ENCODE results near the gene RASAL1. TPM values are rescaled to one million over a fixed set of nuclear protein-coding genes. Genes with fewer than 3 reads are reported as not detected.
A peak's percentile ranks its signal among the peaks of the same experiment; 100 is the strongest.

Gene RASAL1
- total RNA-seq, 1 donor from 2014 or later = 1.4 TPM

DNA sequence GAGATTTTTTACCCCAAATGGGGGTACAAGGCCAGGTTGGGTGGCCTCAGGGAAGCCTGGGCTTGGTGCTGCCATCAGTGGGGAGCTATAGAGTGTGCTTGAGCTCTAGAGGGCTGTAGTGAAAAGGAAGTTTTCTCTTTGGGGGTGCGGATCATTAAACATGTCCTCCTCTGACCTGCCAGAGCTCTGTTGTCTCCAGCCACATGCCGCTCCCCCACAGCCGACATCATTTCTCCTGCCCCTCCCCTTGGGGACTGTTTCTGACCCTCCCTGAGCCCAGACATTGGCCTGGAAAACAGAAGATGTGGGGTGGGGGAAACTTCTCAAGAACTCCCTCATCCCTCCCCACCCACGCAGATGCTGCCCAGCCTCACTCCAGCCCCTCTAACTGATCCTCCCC lies 53.7 kb downstream of the RASAL1 start:
- Mint-ChIP-seq H3K4me1 (peaks cover 14% of the 10 kb centered on the region), H3K27ac (no peak overlapping the region), H3K36me3 (no peaks in the 10 kb centered on the region), H3K9me3 (no peaks in the 10 kb centered on the region), H3K4me3 (no peak overlapping the region), H3K27me3 (ENCODE audit: insufficient read depth, low read depth) (peaks cover 37% of the 10 kb centered on the region)
- H3K4me2 ChIP-seq = no peak overlapping the region
- no peaks in the 10 kb centered on the region for H3K36me3 ChIP-seq
- peaks cover 38% of the 10 kb centered on the region for H3K27me3 ChIP-seq
- TF ChIP-seq, protein P1, sequence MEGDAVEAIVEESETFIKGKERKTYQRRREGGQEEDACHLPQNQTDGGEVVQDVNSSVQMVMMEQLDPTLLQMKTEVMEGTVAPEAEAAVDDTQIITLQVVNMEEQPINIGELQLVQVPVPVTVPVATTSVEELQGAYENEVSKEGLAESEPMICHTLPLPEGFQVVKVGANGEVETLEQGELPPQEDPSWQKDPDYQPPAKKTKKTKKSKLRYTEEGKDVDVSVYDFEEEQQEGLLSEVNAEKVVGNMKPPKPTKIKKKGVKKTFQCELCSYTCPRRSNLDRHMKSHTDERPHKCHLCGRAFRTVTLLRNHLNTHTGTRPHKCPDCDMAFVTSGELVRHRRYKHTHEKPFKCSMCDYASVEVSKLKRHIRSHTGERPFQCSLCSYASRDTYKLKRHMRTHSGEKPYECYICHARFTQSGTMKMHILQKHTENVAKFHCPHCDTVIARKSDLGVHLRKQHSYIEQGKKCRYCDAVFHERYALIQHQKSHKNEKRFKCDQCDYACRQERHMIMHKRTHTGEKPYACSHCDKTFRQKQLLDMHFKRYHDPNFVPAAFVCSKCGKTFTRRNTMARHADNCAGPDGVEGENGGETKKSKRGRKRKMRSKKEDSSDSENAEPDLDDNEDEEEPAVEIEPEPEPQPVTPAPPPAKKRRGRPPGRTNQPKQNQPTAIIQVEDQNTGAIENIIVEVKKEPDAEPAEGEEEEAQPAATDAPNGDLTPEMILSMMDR (IDR thresholded peaks at IDR 0.05) = no peak
- no peak for TF ChIP-seq EZH2 (IDR thresholded peaks at IDR 0.05)
- TF ChIP-seq EZH2phosphoT487 (IDR thresholded peaks at IDR 0.05) = no peak
- H3K4me3 ChIP-seq = no peak overlapping the region
- H3K4me1 ChIP-seq = no peaks in the 10 kb centered on the region
- no peaks in the 10 kb centered on the region for H3F3A ChIP-seq (ENCODE audit: low read depth)
- no peak for DNase-seq (ENCODE audit: low spot score)
- no peak overlapping the region for H3K9ac ChIP-seq
- no peak overlapping the region for H2AFZ ChIP-seq (replicated peaks)
- H4K20me1 ChIP-seq (ENCODE audit: low read depth) = peaks cover 13% of the 10 kb centered on the region
- H3K9me3 ChIP-seq (ENCODE audit: low read depth) = no peaks in the 10 kb centered on the region
- no peak overlapping the region for H3K27ac ChIP-seq
- no peaks in the 10 kb centered on the region for H3K79me2 ChIP-seq (ENCODE audit: low read depth)

GRCh38 chr12:113077859-113078255 lies 57.7 kb downstream of the RASAL1 start:
- H3K79me2 ChIP-seq (ENCODE audit: low read depth) = no peaks in the 10 kb centered on the region
- H4K20me1 ChIP-seq (ENCODE audit: low read depth) = peaks cover 28% of the 10 kb centered on the region
- H3K4me2 ChIP-seq = peak overlapping the region; percentile 86
- no peaks in the 10 kb centered on the region for H3K36me3 ChIP-seq
- DNase-seq (ENCODE audit: low spot score) = peak; percentile 31
- TF ChIP-seq, protein P1 (IDR thresholded peaks at IDR 0.05) = no peak
- no peak for TF ChIP-seq EZH2 (IDR thresholded peaks at IDR 0.05)
- TF ChIP-seq EZH2phosphoT487 (IDR thresholded peaks at IDR 0.05) = no peak
- H3F3A ChIP-seq (ENCODE audit: low read depth) = no peaks in the 10 kb centered on the region
- no peaks in the 10 kb centered on the region for H3K9me3 ChIP-seq (ENCODE audit: low read depth)
- no peaks in the 10 kb centered on the region for H3K9me3 Mint-ChIP-seq
- no peaks in the 10 kb centered on the region for H3K36me3 Mint-ChIP-seq
- no peak overlapping the region for H2AFZ ChIP-seq (replicated peaks)
- peak overlapping the region; percentile 28 for H3K4me3 Mint-ChIP-seq
- H3K9ac ChIP-seq = no peak overlapping the region
- no peak overlapping the region for H3K27ac ChIP-seq
- peaks cover 51% of the 10 kb centered on the region for H3K27me3 Mint-ChIP-seq (ENCODE audit: insufficient read depth, low read depth)
- H3K27ac Mint-ChIP-seq = no peak overlapping the region
- no peaks in the 10 kb centered on the region for H3K4me1 ChIP-seq
- H3K27me3 ChIP-seq = peaks cover 65% of the 10 kb centered on the region
- peaks cover 15% of the 10 kb centered on the region for H3K4me1 Mint-ChIP-seq
- peak overlapping the region; percentile 49 for H3K4me3 ChIP-seq

GRCh38 chr12:113077057-113077858 lies 58.3 kb downstream of the RASAL1 start:
- Mint-ChIP-seq H3K36me3 (no peaks in the 10 kb centered on the region), H3K27me3 (ENCODE audit: insufficient read depth, low read depth) (peaks cover 51% of the 10 kb centered on the region), H3K4me3 (no peak overlapping the region), H3K27ac (no peak overlapping the region), H3K4me1 (peaks cover 15% of the 10 kb centered on the region), H3K9me3 (no peaks in the 10 kb centered on the region)
- no peaks in the 10 kb centered on the region for H3K79me2 ChIP-seq (ENCODE audit: low read depth)
- TF ChIP-seq EZH2 (IDR thresholded peaks at IDR 0.05) = peak; percentile 92
- TF ChIP-seq EZH2phosphoT487 (IDR thresholded peaks at IDR 0.05) = peak; percentile 82
- TF ChIP-seq, protein P1 (IDR thresholded peaks at IDR 0.05) = no peak
- DNase-seq (ENCODE audit: low spot score) = peak; percentile 34
- peak overlapping the region; percentile 86 for H3K4me2 ChIP-seq
- no peak overlapping the region for H3K9ac ChIP-seq
- H4K20me1 ChIP-seq (ENCODE audit: low read depth) = peaks cover 29% of the 10 kb centered on the region
- no peaks in the 10 kb centered on the region for H3F3A ChIP-seq (ENCODE audit: low read depth)
- H3K9me3 ChIP-seq (ENCODE audit: low read depth) = no peaks in the 10 kb centered on the region
- H3K36me3 ChIP-seq = no peaks in the 10 kb centered on the region
- H3K27me3 ChIP-seq = peaks cover 65% of the 10 kb centered on the region
- H3K27ac ChIP-seq = no peak overlapping the region
- H3K4me1 ChIP-seq = no peaks in the 10 kb centered on the region
- no peak overlapping the region for H2AFZ ChIP-seq (replicated peaks)
- H3K4me3 ChIP-seq = peak overlapping the region; percentile 49
